ENCODE measurements around the gene EPS8L1. TPM values are rescaled to one million over a fixed set of nuclear protein-coding genes. Genes with fewer than 3 reads are reported as not detected.
A peak's percentile ranks its signal among the peaks of the same experiment; 100 is the strongest.

EPS8L1 gene
- total RNA-seq, 1 donor from 2014 or later: 0.88 TPM

GRCh38 chr19:55095260-55096060 lies 19.8 kb downstream of the EPS8L1 start:
- H3K4me1 ChIP-seq: peaks cover 32% of the 10 kb centered on the region
- no peak overlapping the region for H3K27ac ChIP-seq (replicated peaks)
- TF ChIP-seq CTCF (IDR thresholded peaks at IDR 0.05; ENCODE audit: borderline replicate concordance): no peak
- peaks cover 76% of the 10 kb centered on the region for H3K36me3 ChIP-seq
- H3K4me3 ChIP-seq: no peak overlapping the region
- H3K9me3 ChIP-seq (replicated peaks): no peaks in the 10 kb centered on the region
- intact Hi-C loops (cut with micrococcal nuclease): no loop called here
- no peaks in the 10 kb centered on the region for H3K27me3 ChIP-seq (ENCODE audit: low read depth)
- DNase-seq: no peak

- Histone ChIP-seq H3K4me3 (no peak overlapping the region), H3K4me1 (peaks cover 38% of the 10 kb centered on the region), H3K9me3 (replicated peaks) (no peaks in the 10 kb centered on the region), H3K36me3 (peaks cover 76% of the 10 kb centered on the region), H3K27ac (replicated peaks) (no peak overlapping the region), H3K27me3 (ENCODE audit: low read depth) (no peaks in the 10 kb centered on the region)
- intact Hi-C loops (cut with micrococcal nuclease): no loop called here
- DNase-seq: no peak
- TF ChIP-seq CTCF (IDR thresholded peaks at IDR 0.05; ENCODE audit: borderline replicate concordance): no peak
Observed at GRCh38 chr19:55096061-55096701, 20.5 kb downstream of the EPS8L1 start.

- Histone ChIP-seq H3K27me3 (ENCODE audit: low read depth) (no peaks in the 10 kb centered on the region), H3K36me3 (peaks cover 76% of the 10 kb centered on the region), H3K9me3 (replicated peaks) (peaks cover 3% of the 10 kb centered on the region), H3K27ac (replicated peaks) (peak overlapping the region; percentile 74), H3K4me3 (no peak overlapping the region), H3K4me1 (peaks cover 29% of the 10 kb centered on the region)
- TF ChIP-seq CTCF (IDR thresholded peaks at IDR 0.05; ENCODE audit: borderline replicate concordance): no peak
- DNase-seq: no peak
- intact Hi-C loops (cut with micrococcal nuclease): no loop called here
Observed at GRCh38 chr19:55097864-55098715, 22.4 kb downstream of the EPS8L1 start.

GRCh38 chr19:55098716-55099556 lies 23.3 kb downstream of the EPS8L1 start:
- DNase-seq: no peak
- H3K4me1 ChIP-seq: peaks cover 29% of the 10 kb centered on the region
- H3K9me3 ChIP-seq (replicated peaks): peaks cover 7% of the 10 kb centered on the region
- TF ChIP-seq CTCF (IDR thresholded peaks at IDR 0.05; ENCODE audit: borderline replicate concordance): peak; percentile 10
- H3K4me3 ChIP-seq: no peak overlapping the region
- intact Hi-C loops (cut with micrococcal nuclease): no loop called here
- peaks cover 84% of the 10 kb centered on the region for H3K36me3 ChIP-seq
- peak overlapping the region; percentile 74 for H3K27ac ChIP-seq (replicated peaks)
- no peaks in the 10 kb centered on the region for H3K27me3 ChIP-seq (ENCODE audit: low read depth)

Data from left ventricle myocardium inferior (tissue), 1 donor.